Stimulated activated CD4-positive, alpha-beta T cell treated with anti-CD3 and anti-CD28 coated beads, Interleukin-12 subunit alpha, Interleukin-12 subunit beta, amount 100 ng/mL, for 48 hours (primary cell): ENCODE measurements around the gene DNAL4.

Experiments
- DNase-seq, 3 donors: peaks; one replicate each; pipeline ENCODE4 v3.0.0-alpha.2; 2020; ENCODE audit warnings: low read depth in 2 of 3, low spot score in 1 of 3

The DNAL4 gene

GRCh38 chr22:38760477-38761201 lies 33.3 kb downstream of the DNAL4 start:
- DNase-seq, result no peak

DNA sequence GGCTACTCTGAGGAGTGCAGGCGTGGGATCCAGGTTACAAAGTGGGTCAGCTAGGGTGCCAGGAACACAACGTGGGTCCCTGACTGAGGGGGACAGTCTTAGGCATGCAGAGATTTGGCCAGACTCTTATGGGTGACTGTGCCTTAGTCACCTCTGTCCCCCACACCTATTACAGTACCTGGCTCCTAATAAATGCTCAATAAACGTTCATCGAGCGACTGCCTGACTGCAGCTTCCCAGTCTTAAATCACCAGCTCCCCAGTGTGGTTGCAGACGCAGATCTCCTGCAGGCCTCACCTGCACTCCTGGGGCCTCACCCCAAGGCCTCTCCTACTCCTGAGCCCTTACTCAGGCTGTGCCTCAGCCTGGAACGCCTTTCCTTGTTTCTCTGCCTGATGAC lies 34.9 kb downstream of the DNAL4 start:
- DNase-seq, result no peak

DNA sequence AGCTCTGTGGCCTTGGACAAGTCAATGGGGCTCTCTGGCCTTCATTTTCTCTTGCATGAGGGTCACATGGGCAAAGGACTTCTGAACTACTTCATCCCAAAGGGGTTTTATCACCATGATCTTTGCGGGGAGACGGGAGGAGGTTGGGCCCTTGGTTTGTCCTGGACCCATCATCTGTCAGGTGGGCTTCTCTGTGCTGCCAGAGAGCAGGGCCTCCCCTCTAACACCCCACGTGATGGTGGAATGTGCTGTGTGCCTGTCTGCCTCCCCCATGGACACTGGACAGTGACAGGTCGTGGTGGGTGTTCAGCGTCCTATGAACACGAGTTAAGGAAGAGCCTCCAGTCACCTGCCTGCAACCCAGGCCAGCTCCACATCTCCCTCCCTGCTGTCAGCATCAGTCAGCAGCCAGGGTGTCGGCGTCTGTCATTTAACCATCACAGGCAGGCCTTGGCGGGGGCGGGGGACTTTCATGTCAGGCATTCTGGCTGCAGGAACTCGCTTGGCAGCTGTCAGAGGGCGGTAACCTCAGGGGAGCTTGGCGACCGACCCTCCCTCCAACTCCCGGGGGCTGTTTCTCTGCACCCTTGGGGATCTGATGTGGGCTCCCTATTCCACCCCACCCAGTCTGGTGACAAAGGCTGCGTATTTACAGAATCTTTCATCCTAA lies 35.5 kb downstream of the DNAL4 start:
- DNase-seq, result peak; percentile 46 to 68 (median 62)

DNA sequence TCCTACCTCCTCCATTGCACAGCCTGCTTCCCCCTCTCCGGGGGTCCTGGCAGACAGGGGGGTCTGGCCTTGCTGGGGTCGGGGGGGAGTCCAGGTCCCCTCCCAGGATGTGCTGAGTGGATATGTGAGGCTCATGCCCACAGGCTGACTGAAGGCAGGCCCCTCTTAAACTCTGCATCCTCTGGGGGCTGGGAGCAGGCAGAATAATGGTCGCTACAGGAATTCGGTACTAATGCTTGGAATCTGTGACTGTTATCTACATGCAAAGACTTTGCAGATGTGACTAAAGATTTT lies 36.5 kb downstream of the DNAL4 start:
- no peak for DNase-seq

DNA sequence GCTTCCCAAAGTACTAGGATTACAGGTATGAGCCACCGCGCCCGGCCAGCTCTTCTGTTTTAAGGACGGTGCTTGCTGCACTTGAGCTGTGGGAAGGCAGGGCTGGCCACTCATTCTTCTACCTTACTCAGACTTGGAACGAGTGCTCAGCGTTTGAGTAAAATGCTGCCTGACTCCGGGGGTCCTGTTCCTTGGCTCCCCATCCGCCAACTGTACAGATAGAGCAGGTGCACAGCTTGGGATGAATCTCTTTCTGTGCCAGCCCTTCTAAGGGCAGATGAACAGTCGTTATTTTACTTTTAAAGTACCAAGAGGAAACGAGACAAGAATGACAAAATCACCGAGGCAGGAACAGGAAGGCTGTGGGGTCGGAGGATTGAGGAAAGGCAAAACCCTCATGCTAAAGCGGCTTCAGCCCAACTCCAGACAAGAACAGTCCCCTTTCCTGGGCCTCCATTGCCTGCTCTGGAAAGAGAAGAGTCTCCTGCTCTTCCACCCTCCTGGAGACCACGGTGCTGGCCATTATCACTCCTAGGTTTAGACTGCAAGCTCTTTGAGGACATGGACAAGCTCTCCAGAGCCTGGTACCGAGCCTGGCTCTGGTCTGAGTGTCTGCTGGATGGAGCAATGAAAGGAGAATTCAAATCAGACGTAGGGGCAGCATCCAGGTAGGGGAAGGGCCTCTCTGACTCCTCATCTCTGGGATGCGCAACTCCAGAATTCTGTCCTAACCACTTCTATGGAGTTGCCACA lies 37.1 kb downstream of the DNAL4 start:
- no peak for DNase-seq

DNA sequence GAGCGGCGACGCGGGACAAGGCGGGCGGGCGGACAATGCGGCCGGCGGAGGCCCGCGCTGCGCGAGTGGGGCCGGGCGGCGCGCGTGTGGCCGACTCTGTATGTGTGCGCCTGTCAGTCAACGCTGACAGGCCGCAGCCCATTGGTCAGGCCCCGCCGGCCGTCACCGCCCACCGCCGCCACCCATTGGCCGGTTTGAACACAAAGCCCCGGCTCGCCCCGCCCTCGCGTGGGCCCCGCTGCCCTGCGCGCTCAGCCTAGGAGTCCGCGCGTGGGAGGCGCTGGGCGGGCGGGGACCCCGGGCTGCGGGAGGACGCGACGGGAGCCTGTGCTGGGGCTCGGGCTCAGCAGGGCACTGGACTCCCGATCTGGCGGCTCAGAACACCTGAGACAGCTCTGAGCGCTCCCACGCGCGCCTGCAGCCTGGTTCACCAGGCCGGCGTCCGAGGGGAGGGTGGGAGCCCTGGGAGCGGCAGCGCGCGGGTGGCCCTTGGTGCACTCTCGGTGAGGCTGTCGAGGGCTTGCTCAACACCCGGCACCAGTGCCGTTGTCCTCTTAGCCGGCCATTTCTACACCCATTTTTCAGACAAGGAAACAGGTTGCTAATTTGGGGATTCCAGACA lies 37.9 kb downstream of the DNAL4 start, which contains the start of gene SUN2:
SUN2 (minus strand) TSS at position 88 of the 622 bp plus-strand sequence. CDS start 3,370 bp downstream, outside the sequence.
- DNase-seq, result peak; percentile 85 to 93 (median 85)

- DNase-seq, result peak in 1 of 3 donors; percentile 34
These were observed 38.6 kb downstream of the DNAL4 start for GRCh38 chr22:38755155-38755910.

GRCh38 chr22:38754751-38755154 lies 39.2 kb downstream of the DNAL4 start:
- peak in 1 of 3 donors; percentile 41 for DNase-seq

- no peak for DNase-seq
These were observed 39.8 kb downstream of the DNAL4 start for GRCh38 chr22:38753948-38754750.

DNA sequence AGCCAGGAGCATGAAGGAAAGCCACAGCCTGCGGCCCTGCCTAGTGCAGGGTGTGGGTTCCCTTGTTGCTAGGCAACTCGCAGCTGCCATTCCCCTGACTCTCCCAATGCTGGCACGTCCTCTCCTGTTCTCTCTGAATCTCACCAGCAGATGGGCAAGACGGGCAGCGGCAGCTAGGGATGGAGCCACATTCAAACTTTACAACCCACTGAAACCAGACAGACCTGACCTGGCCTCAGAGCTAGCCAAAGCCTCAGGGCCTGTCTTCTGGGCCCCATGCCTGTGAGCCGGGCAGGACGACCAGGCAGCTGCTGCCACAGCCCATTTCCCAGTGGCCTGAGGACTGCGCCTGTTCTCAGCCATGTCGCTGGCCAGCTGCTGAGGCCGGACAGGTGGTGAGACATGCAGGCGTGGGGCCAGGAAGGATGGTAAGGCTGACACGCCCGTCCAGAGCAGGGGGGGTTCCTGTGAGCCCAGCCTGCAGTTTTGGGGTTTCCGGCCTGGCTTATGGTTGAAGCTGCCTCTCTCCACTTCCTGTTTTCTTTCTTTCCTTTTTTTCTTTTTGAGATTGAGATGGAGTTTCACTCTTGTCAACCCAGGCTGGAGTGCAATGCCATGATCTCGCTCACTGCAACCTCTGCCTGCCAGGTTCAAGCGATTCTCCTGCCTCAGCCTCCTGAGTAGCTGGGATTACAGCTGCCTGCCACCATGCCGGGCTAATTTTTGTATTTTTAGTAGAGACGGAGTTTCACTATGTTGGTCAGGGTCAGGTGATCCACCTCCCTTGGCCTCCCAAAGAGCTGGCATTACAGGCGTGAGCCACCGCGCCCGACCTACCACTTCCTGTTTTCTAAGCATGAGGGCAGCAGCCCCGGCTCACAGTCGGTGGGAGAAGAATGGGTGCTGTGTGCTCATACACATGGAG lies 42.3 kb downstream of the DNAL4 start:
- peak; percentile 49 to 56 (median 50) for DNase-seq

- DNase-seq, result no peak
These were observed 42.9 kb downstream of the DNAL4 start for GRCh38 chr22:38751066-38751421.

DNA sequence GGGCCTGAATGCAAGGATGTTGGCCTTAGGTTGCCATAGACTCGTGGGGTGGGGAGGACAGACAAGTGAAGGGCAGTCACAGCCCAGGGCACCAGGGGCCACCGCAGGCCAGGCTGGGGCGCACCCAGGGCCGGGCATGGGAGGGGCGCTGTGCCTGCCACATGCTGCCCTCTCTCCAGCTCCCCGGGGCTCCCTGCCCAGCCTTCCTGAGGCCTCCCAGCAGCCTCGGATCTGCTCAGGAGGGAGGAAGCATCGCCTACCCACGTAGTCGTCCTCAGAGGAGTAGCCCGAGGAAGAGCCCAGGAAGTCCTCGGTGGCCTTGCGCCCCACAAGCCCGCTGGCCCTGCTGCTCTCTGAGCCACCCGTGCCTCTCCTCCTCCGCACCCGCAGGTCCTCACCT lies 43.3 kb downstream of the DNAL4 start:
- DNase-seq, result no peak

GRCh38 chr22:38750104-38750503 lies 43.8 kb downstream of the DNAL4 start:
- DNase-seq, result no peak

GRCh38 chr22:38748487-38749136 lies 45.3 kb downstream of the DNAL4 start:
- no peak for DNase-seq

GRCh38 chr22:38745676-38746460 lies 48.1 kb downstream of the DNAL4 start:
- DNase-seq, result no peak

DNA sequence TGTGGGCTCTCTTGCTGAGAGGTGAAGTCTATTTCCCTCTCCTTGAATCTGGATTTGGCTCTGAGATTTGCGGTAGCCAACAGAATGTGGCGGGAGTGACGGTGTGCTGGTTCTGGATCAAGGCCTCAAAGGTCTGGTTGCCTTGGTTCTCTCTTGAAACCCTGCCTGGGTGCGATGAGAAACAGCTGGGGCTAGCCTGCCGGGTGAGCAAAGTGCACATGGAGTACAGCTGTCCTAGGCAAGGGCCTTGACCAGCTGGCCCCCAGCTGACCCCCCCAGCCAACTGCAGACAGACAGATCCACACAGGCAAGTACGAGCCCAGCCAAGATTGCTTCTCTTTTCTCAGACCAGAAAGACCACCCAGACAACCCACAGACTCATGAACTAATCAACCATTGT lies 49.0 kb downstream of the DNAL4 start:
- DNase-seq, result no peak

GRCh38 chr22:38742176-38742942 lies 51.6 kb downstream of the DNAL4 start:
- no peak for DNase-seq
